GM12878 (cell line): Measurements from ENCODE around the gene PHF23. TPM values are rescaled to one million over a fixed set of nuclear protein-coding genes. Genes with fewer than 3 reads are reported as not detected.
A peak's percentile ranks its signal among the peaks of the same experiment; 100 is the strongest.

Source experiments
- BRCA1 ChIP-seq: IDR thresholded peaks from 2 replicates; pipeline ENCODE4 v1.6.1; 2011; ENCODE audit warnings: low read depth, low read length, improper control_type of control experiment
- CBFB ChIP-seq: IDR thresholded peaks from 2 replicates; pipeline ENCODE4 v1.6.1; 2016; ENCODE audit warnings: antibody characterized with exemption, low read depth
- CREB1 ChIP-seq: IDR thresholded peaks from 2 replicates; pipeline ENCODE4 v1.6.1; 2012; ENCODE audit warnings: low read depth, mild to moderate bottlenecking, inconsistent platforms
- CREM ChIP-seq: IDR thresholded peaks from 2 replicates; pipeline ENCODE4 v1.6.1; 2014; ENCODE audit warnings: antibody characterized with exemption, low read depth
- CTCF ChIP-seq, 3 experiments: IDR thresholded peaks in 2 of 3; conservative IDR thresholded peaks in 1 of 3; 2 replicates each; pipeline ENCODE4 v1.5.1; 2011; ENCODE audit warnings: low read depth in 3 of 3, low read length in 3 of 3, mild to moderate bottlenecking in 3 of 3, control low read depth in 2 of 3, moderate library complexity in 2 of 3, inconsistent platforms in 1 of 3, mixed read lengths in 1 of 3; ENCODE audit not compliant: control insufficient read depth in 2 of 3, insufficient read depth in 1 of 3; ENCODE audit errors: extremely low read depth in 1 of 3
- DPF2 ChIP-seq: fragments of 450-650 bp; IDR thresholded peaks from 2 replicates; pipeline ENCODE4 v1.6.1; 2017; ENCODE audit warnings: mild to moderate bottlenecking
- EGR1 ChIP-seq, 2 experiments: IDR thresholded peaks; 1 replicate in 1 of 2; 2 replicates in 1 of 2; pipeline ENCODE4 v1.6.1; 2011 to 2012; ENCODE audit warnings: low read depth in 2 of 2, low read length in 2 of 2, borderline replicate concordance in 1 of 2, mild to moderate bottlenecking in 1 of 2, moderate library complexity in 1 of 2
- ESRRA ChIP-seq: IDR thresholded peaks from 2 replicates; pipeline ENCODE4 v1.6.1; 2012; ENCODE audit warnings: mild to moderate bottlenecking, low read length, improper control_type of control experiment
- FOXM1 ChIP-seq: IDR thresholded peaks from 2 replicates; pipeline ENCODE4 v1.6.1; 2012; ENCODE audit warnings: low read depth, mild to moderate bottlenecking, inconsistent platforms, low read length, moderate library complexity
- HDAC6 ChIP-seq: fragments of 200-600 bp; sonication (generic); IDR thresholded peaks from one replicate; pipeline ENCODE4 v1.8.0; 2017; ENCODE audit warnings: antibody characterized with exemption; ENCODE audit not compliant: unreplicated experiment
- HSF1 ChIP-seq: fragments of 150-350 bp; IDR thresholded peaks from 2 replicates; pipeline ENCODE4 v1.6.1; 2014; ENCODE audit warnings: mild to moderate bottlenecking, low read depth, low read length
- JUND ChIP-seq: IDR thresholded peaks from 2 replicates; pipeline ENCODE4 v1.6.1; 2012; ENCODE audit warnings: low read depth, mild to moderate bottlenecking, low read length, improper control_type of control experiment, moderate library complexity
- LARP7 ChIP-seq: fragments of 450-650 bp; IDR thresholded peaks from 2 replicates; pipeline ENCODE4 v1.6.1; 2017; ENCODE audit warnings: mild to moderate bottlenecking
- NBN ChIP-seq: fragments of 450-650 bp; IDR thresholded peaks from 2 replicates; pipeline ENCODE4 v1.6.1; 2016
- NR2C1 ChIP-seq: fragments of 450-650 bp; IDR thresholded peaks from 2 replicates; pipeline ENCODE4 v1.6.1; 2017; ENCODE audit warnings: antibody characterized with exemption, mild to moderate bottlenecking, moderate library complexity
- PBX3 ChIP-seq: IDR thresholded peaks from 2 replicates; pipeline ENCODE4 v1.6.1; 2011; ENCODE audit warnings: mild to moderate bottlenecking, low read depth, low read length, moderate library complexity; ENCODE audit not compliant: insufficient replicate concordance
- RAD21 ChIP-seq: IDR thresholded peaks from 2 replicates; pipeline ENCODE4 v1.6.1; 2011; ENCODE audit warnings: mild to moderate bottlenecking, low read depth, low read length, moderate library complexity; ENCODE audit not compliant: insufficient read depth
- SREBF2 ChIP-seq: IDR thresholded peaks from 2 replicates; pipeline ENCODE4 v1.6.1; 2012; ENCODE audit warnings: mild to moderate bottlenecking, low read length
- STAT1 ChIP-seq: fragments of 450-650 bp; conservative IDR thresholded peaks from 2 replicates; pipeline ENCODE4 v1.6.1; 2014; ENCODE audit warnings: antibody characterized with exemption, mild to moderate bottlenecking
- ZBTB40 ChIP-seq: fragments of 450-650 bp; IDR thresholded peaks from 2 replicates; pipeline ENCODE4 v1.6.1; 2016; ENCODE audit warnings: mild to moderate bottlenecking, moderate library complexity, borderline replicate concordance
- ZNF207 ChIP-seq: fragments of 450-650 bp; IDR thresholded peaks from 2 replicates; pipeline ENCODE4 v1.6.1; 2014; ENCODE audit warnings: antibody characterized with exemption, mild to moderate bottlenecking, borderline replicate concordance
- ZNF24 ChIP-seq: fragments of 450-650 bp; IDR thresholded peaks from 2 replicates; pipeline ENCODE4 v1.6.1; 2017; ENCODE audit warnings: antibody characterized with exemption, mild to moderate bottlenecking
- polyA plus RNA-seq, 11 experiments: library from polyadenylated mRNA; depleted of rRNA in 4 of 11; unstranded in 6 of 11; stranded (reverse) in 5 of 11; fragments of >200 nt; fragmentation: Nextera tagmentation in 4 of 11; fragmentation: Illumina TruSeq in 1 of 11; extraction: Ambion mirVana in 4 of 11; extraction: Trizol in 1 of 11; gene quantifications; 1 replicate in 1 of 11; 2 replicates in 10 of 11; pipeline versions ENCODE4 v1.2.1 to v1.2.3, GENCODE V29; 2011 to 2016; ENCODE audit warnings: inconsistent platforms in 2 of 11, missing spikeins in 2 of 11, low read depth in 1 of 11
- total RNA-seq, 4 experiments: library from RNA; depleted of rRNA in 3 of 4; stranded (reverse); fragments of >200 nt in 3 of 4; fragmentation: Illumina TruSeq in 1 of 4; extraction: Trizol in 1 of 4; gene quantifications; 2 replicates each; pipeline versions ENCODE4 v1.2.1 to v1.2.3, GENCODE V29; 2013 to 2021

PHF23 gene
- total and polyA plus RNA-seq, 10 of the 15 experiments (the other 5 are each of a cell fraction or from before 2014, with no cell fraction given): 8.2 to 84.8 (median 32.6) TPM

- no peak for TF ChIP-seq BRCA1
- TF ChIP-seq EGR1 (IDR thresholded peaks at IDR 0.05; ENCODE audit: borderline replicate concordance in 1 of 2, low read depth in 2 of 2, low read length in 2 of 2): peak; percentile 86 to 99
- peak; percentile 79; the same call in 1 of the 2 replicates for TF ChIP-seq STAT1
- peak; percentile 88; the same call in 1 of the 2 replicates for TF ChIP-seq LARP7
- peak; percentile 11 to 42 (median 37); a peak in 3 of 6 replicates for TF ChIP-seq CTCF (IDR thresholded peaks at IDR 0.05 in 2 of 3, conservative IDR thresholded peaks at IDR 0.05 in 1 of 3; ENCODE audit: control insufficient read depth in 2 of 3, extremely low read depth in 1 of 3, insufficient read depth in 1 of 3, low read depth in 3 of 3, low read length in 3 of 3)
- peak; percentile 99 for TF ChIP-seq NBN
- no peak for TF ChIP-seq PBX3
- TF ChIP-seq CREM: peak; percentile 98
- no peak for TF ChIP-seq ZNF24
- TF ChIP-seq FOXM1: no peak
- no peak for TF ChIP-seq HDAC6
- TF ChIP-seq RAD21: no peak
- TF ChIP-seq JUND: peak; percentile 75; the same call in 1 of the 2 replicates
- TF ChIP-seq HSF1: no peak
- no peak for TF ChIP-seq SREBF2
- peak; percentile 62; the same call in 1 of the 2 replicates for TF ChIP-seq NR2C1
- peak; percentile 48; the same call in 1 of the 2 replicates for TF ChIP-seq CBFB
- no peak for TF ChIP-seq ESRRA
- peak; percentile 78 for TF ChIP-seq DPF2
- peak; percentile 97 for TF ChIP-seq CREB1
- TF ChIP-seq ZNF207: peak; percentile 92
- TF ChIP-seq ZBTB40: no peak
These were observed 13.2 kb upstream of the PHF23 start, which contains the start of gene ELP5 (continued) for GRCh38 chr17:7252176-7253043.
